GM06990 (cell line): ENCODE data around the gene CLCNKB.

Experiments
- DNase-seq: peaks from one replicate; pipeline ENCODE4 v3.0.0-alpha.2; 2011; ENCODE audit not compliant: insufficient read length; ENCODE audit errors: extremely low read depth
- H3K27me3 ChIP-seq: replicated peaks from 2 replicates; pipeline ENCODE4 v1.6.0; 2011; ENCODE audit warnings: low read length; ENCODE audit not compliant: control insufficient read depth, insufficient read depth
- H3K36me3 ChIP-seq: 2 replicates; pipeline ENCODE4 v1.5.1; 2011; ENCODE audit warnings: low read length; ENCODE audit not compliant: control insufficient read depth, insufficient read depth
- H3K4me3 ChIP-seq: replicated peaks from 2 replicates; pipeline ENCODE4 v1.5.1; 2011; ENCODE audit warnings: low read depth, mild to moderate bottlenecking, control low read depth, low read length
- TF ChIP-seq, protein P1 (sequence below): IDR thresholded peaks from 2 replicates; pipeline ENCODE4 v1.5.1; 2011; ENCODE audit warnings: low read length, control low read depth, mild to moderate bottlenecking, inconsistent platforms; ENCODE audit not compliant: insufficient read depth, poor library complexity, severe bottlenecking

CLCNKB gene

DNA sequence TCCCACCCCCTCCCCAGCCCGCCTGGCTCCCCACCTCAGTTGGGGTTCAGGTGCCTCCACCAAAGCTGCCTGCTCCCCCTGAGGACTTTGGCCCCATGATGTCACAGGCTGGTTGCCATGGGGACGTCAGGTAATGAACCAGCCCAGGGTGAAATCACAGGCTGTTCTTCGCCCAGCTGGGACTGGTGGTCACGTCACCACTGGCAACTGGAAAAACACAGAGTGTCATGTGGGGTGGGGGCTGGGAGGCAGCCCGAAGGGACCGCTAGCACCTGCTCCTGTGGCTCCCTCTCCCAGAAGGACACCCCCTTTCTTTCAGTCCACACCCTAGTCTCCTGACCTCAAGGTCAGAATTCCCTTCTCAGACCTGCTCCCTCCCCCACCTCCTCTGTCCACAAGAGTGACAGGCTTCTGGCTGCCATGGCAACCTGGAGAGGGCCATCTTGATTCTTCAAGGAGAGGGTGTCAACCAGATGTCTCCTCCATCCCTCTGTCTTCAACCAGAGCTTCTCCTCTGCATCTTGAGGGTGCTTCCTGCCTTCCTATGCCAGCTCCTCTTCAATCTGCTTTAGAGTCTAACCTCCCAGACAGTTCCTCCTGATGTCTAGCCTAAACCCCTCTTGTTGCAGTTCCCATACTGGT is 23.7 kb downstream of the CLCNKB start:
- TF ChIP-seq, protein P1, sequence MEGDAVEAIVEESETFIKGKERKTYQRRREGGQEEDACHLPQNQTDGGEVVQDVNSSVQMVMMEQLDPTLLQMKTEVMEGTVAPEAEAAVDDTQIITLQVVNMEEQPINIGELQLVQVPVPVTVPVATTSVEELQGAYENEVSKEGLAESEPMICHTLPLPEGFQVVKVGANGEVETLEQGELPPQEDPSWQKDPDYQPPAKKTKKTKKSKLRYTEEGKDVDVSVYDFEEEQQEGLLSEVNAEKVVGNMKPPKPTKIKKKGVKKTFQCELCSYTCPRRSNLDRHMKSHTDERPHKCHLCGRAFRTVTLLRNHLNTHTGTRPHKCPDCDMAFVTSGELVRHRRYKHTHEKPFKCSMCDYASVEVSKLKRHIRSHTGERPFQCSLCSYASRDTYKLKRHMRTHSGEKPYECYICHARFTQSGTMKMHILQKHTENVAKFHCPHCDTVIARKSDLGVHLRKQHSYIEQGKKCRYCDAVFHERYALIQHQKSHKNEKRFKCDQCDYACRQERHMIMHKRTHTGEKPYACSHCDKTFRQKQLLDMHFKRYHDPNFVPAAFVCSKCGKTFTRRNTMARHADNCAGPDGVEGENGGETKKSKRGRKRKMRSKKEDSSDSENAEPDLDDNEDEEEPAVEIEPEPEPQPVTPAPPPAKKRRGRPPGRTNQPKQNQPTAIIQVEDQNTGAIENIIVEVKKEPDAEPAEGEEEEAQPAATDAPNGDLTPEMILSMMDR: no peak
- no peak overlapping the region for H3K4me3 ChIP-seq
- H3K36me3 ChIP-seq: no peaks in the 10 kb centered on the region
- peaks cover 2% of the 10 kb centered on the region for H3K27me3 ChIP-seq
- no peak for DNase-seq

DNA sequence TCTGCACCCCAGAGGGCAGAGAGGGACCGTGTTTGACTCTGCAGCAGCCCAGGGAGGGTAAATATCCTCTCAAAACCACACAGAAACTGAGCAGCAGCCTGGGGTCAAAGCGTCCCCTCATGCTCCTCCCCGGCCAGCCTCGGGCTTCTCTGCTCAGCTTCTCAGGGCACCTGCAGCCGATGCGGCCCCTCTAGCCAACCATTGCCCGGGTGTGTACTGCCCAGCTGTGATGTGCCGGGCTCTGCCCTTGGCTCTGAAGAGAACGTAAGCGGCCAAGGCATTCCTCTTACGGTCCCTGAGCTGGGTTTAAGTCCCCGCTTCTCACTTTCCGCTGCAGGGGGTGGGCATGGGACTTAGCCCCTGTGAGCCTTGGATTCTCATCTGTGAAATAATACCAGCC is 24.4 kb downstream of the CLCNKB start:
- Histone ChIP-seq H3K27me3 (peaks cover 2% of the 10 kb centered on the region), H3K36me3 (no peaks in the 10 kb centered on the region), H3K4me3 (no peak overlapping the region)
- DNase-seq: no peak
- TF ChIP-seq, protein P1: no peak

DNA sequence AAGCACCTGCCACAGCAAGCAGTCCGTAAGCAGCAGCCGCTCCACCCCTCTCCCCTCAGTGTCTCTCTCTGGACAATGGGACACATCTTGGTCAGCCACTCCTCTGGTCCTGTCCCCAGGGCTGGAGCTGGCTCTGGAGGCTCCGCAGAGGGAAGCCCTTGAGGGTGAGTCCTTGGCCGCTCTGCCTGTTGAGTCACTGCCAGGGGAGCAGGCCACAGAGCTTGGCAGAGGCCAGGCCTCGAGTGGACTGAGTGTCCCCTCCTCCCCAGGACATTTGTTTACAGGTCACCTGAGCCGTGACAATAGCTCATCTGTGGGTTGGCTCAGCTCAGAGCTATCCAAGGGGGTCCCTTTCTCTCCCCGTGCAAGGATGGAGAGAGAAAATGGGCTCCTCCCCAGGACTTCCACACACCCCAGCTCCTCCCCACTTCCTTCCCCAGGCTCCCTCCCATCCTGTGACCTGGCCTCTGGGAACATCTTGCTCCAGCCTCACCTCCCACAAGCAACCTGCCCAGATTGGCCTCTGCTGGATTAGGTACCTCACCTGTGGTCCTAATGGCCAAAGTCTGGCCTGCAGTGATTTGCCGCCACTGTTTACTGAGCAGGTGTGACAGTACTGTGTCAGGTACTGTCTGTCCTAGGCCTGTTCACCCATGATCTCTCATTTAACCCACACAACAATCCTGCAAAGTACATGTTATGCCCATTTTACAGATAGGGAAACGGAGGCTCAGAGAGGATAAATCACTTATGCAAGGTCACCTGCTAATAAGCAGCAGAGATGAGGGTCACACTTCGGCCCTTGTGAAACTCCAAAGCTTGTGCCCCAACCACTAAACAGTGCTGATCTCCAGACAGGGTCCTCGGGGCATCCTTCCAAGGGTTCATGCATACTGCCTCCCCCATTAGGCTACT is 25.0 kb downstream of the CLCNKB start:
- TF ChIP-seq, protein P1: no peak
- H3K4me3 ChIP-seq: no peak overlapping the region
- H3K36me3 ChIP-seq: no peaks in the 10 kb centered on the region
- DNase-seq: no peak
- H3K27me3 ChIP-seq: peaks cover 2% of the 10 kb centered on the region

DNA sequence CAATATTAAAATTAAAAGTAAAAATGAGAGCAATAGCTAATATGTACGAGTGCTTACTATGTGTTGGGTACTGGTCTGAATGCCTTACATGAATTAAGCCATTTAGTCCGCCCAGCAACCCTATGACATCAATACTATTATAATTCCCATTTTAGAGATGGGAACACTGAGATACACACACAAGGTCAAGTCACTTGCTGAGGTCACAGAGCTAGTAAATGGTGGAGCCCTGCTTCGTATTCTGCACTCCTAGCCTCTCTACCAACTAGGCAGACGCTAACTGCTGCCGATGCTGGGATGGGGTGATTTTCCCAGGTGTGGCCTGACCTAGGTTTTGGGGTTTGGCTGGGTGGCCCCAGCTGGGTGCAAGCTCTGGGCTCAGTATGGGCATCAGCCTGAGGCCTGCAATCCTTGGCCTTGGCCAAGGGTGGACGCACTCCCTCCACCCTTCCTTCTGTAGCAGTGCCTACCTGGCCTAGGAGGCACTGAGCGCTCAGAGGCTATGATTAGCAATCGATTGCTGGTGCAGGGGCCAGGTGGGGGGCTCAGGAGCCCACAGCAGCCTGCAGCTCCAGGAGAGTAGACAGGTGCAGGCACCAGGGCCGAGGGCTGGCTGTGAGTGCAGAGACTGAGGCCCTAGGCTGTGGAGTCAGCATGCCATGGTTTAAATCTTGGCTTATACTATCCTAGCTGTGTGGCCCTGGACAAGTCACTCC is 27.2 kb downstream of the CLCNKB start:
- no peak for DNase-seq
- Histone ChIP-seq H3K27me3 (peaks cover 2% of the 10 kb centered on the region), H3K4me3 (no peak overlapping the region), H3K36me3 (no peaks in the 10 kb centered on the region)
- TF ChIP-seq, protein P1: no peak

DNA sequence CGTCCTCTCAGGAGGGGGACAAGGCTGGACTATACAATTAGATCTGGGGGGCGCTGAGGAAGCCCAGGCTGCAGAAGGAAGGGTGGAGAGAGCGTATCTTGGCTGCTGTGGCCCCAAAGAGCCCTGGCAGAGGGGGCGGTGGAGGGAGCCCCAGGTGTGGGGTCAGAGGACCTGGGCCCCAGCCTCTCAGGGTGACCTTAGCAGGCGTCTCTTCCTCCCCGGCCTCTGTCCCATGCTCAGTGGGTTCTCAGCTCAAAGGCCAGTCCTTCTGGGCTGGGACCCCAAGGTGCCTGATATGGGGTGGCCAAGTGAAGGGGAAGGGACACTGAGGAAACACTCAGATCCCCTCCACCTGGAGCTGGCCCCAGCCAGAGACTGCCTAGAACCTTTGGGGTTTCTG is 28.0 kb downstream of the CLCNKB start:
- Histone ChIP-seq H3K36me3 (no peaks in the 10 kb centered on the region), H3K4me3 (no peak overlapping the region), H3K27me3 (peaks cover 2% of the 10 kb centered on the region)
- DNase-seq: no peak
- TF ChIP-seq, protein P1: no peak
